Measurements from ENCODE around the gene C1orf159.

DNA sequence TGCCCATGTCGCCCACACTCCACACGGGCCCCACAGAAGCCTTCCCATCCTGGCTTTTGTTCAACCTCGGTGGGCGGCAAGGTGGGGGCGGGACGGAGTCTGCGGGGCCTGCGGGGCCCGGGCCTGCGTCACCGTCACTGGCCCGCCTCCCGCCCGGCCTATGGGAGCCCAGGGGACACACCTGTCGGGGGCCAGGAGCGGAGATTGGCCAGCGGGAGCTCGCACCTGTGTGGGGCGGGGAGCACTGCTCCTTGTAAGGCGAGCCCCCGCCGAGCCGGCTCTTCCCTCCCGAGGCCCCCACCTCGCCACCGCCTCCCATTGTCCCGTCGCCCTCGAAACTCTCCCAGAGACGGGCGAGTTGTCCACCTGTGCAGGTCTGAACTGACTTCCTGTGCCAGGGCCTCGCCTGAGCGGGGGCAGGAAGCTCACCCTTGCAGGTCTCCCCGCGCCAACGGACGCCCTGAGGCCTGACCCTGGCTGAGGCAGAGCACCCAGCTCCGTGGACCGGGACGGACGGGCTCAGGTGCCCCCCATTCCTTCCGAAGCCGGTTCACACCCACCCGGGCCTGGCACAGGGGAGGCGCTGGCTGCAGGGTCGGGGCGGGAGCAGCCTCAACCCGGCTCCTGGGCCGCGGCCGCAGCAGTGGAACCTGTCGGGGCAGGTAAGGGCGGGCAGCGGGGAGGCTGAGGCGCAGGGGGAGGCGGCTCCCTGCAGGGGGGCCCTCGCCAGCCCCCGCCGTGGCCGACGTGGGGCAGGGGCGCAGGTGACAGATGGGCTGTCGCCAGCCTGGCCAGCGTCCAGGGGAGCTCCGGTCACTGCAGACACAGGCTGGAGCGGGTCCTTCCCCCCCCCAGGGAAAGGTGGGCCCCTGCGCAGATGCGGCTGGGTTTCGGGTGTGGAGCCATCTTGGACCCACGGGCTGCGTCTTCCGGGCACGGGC is 47.0 kb upstream of the C1orf159 start:
- TF ChIP-seq, protein P1, sequence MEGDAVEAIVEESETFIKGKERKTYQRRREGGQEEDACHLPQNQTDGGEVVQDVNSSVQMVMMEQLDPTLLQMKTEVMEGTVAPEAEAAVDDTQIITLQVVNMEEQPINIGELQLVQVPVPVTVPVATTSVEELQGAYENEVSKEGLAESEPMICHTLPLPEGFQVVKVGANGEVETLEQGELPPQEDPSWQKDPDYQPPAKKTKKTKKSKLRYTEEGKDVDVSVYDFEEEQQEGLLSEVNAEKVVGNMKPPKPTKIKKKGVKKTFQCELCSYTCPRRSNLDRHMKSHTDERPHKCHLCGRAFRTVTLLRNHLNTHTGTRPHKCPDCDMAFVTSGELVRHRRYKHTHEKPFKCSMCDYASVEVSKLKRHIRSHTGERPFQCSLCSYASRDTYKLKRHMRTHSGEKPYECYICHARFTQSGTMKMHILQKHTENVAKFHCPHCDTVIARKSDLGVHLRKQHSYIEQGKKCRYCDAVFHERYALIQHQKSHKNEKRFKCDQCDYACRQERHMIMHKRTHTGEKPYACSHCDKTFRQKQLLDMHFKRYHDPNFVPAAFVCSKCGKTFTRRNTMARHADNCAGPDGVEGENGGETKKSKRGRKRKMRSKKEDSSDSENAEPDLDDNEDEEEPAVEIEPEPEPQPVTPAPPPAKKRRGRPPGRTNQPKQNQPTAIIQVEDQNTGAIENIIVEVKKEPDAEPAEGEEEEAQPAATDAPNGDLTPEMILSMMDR (optimal IDR thresholded peaks at IDR 0.05 in 1 of 3, IDR thresholded peaks at IDR 0.05 in 1 of 3, conservative IDR thresholded peaks at IDR 0.05 in 1 of 3; ENCODE audit: extremely low read depth in 1 of 3, insufficient read depth in 2 of 3, low read length in 3 of 3), result no peak
- TF ChIP-seq EZH2 (IDR thresholded peaks at IDR 0.05; ENCODE audit: low read length), result no peak

Data from keratinocyte (primary cell).